Inferior parietal cortex (tissue), 1 donor: ENCODE measurements around the gene KRTAP10-4.

ENCODE experiments used
- DNase-seq: peaks from one replicate; pipeline ENCODE4 v3.0.0-alpha.2; 2016; ENCODE audit errors: extremely low spot score

Gene KRTAP10-4

GRCh38 chr21:44616591-44616926, 43.0 kb downstream of the KRTAP10-4 start:
- DNase-seq: no peak

GRCh38 chr21:44617071-44617501, 43.6 kb downstream of the KRTAP10-4 start:
- DNase-seq: no peak

- DNase-seq: no peak
Observed at GRCh38 chr21:44618504-44618903, 45.0 kb downstream of the KRTAP10-4 start.

GRCh38 chr21:44618909-44619308, 45.4 kb downstream of the KRTAP10-4 start:
- DNase-seq: no peak

GRCh38 chr21:44619886-44620285, 46.4 kb downstream of the KRTAP10-4 start:
- DNase-seq: no peak

GRCh38 chr21:44623575-44623974, 50.0 kb downstream of the KRTAP10-4 start:
- no peak for DNase-seq
